Measurements from ENCODE around the gene SREBF2.
"Not testable (repeated sequence)": the region's sequence is repeated elsewhere in the genome, so short reads cannot be mapped to it uniquely, and the experiment has no call there.

The SREBF2 gene

DNA sequence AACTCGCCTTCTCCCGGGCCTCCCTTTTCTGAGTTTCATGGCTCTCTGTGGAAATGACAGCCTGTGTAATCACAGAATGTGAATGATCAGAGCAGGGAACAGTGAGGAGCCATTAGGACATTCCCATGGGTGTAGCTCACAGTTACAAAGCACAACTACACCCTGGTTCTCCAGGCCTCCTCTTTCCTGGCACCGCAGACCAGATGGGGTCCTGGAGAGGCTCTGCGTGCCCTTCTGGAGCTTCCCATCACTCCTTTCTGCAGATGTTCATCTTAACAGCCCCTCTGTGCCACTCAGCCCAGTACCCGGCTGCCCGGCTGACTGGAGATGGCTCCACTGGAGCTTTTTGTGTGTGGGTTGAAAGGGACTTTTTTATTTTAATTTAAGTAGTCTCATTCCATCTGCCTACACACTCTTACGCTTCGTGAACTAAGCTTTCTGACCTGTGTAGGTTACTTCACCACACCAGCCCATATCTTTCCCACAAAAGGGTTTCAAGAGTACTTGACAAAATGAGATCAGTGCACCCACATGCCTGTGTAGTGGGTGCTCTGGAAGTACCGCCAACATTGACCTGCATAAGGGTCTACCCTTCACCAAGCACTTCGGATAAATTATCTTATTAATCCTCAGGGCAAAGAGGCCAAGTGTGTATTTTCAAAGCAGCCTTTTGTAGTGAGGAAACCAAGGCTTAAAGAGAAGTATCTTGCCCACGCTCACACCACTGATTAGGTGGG lies 29.8 kb downstream of the SREBF2 start:
- Histone ChIP-seq H2BK15ac (ENCODE audit: low read depth, poor library complexity, severe bottlenecking) (peak overlapping the region; percentile 1), H3K4me3 (ENCODE audit: insufficient read depth in 1 of 2, low read depth in 1 of 2, low read length in 2 of 2) (peak overlapping the region in 1 of 2 experiments; percentile 11), H3K23ac (ENCODE audit: low read length in 2 of 2) (no peak overlapping the region), H3K36me3 (ENCODE audit: control insufficient read depth in 1 of 2, insufficient read depth in 2 of 2, low read depth in 1 of 2, low read length in 2 of 2) (peaks cover 11% of the 10 kb centered on the region in 2 experiments), H3K18ac (ENCODE audit: low read depth in 1 of 2, low read length in 2 of 2) (peak overlapping the region; percentile 2 to 13), H2AK5ac (ENCODE audit: low read length, severe bottlenecking) (peak overlapping the region; percentile 75), H3K79me1 (replicated peaks; ENCODE audit: low read length, poor library complexity, severe bottlenecking) (peaks cover 17% of the 10 kb centered on the region), H2BK12ac (ENCODE audit: low read length in 2 of 2) (no peak overlapping the region), H3K4me1 (ENCODE audit: control insufficient read depth, insufficient read depth, low read depth, low read length) (peaks cover 24% of the 10 kb centered on the region), H3K14ac (ENCODE audit: low read length in 2 of 2) (peak overlapping the region in 1 of 2 experiments; percentile 70), H3K4me2 (ENCODE audit: low read length, poor library complexity, severe bottlenecking) (no peak overlapping the region), H4K8ac (ENCODE audit: low read length) (no peak overlapping the region), H2AFZ (ENCODE audit: low read depth, low read length) (no peak overlapping the region), H3K27me3 (ENCODE audit: control insufficient read depth in 1 of 2, insufficient read depth in 1 of 2, low read length in 2 of 2) (no peaks in the 10 kb centered on the region), H2BK120ac (ENCODE audit: low read depth, low read length) (no peak overlapping the region), H3K27ac (ENCODE audit: low read length, poor library complexity, severe bottlenecking) (peak overlapping the region; percentile 85), H4K91ac (ENCODE audit: low read length) (no peak overlapping the region), H3K4ac (ENCODE audit: low read depth in 1 of 2, low read length in 2 of 2) (peak overlapping the region in 1 of 2 experiments; percentile 41), H3K9me3 (ENCODE audit: control insufficient read depth, low read length) (no peaks in the 10 kb centered on the region), H3K9ac (ENCODE audit: low read length) (peak overlapping the region; percentile 68), H2BK5ac (ENCODE audit: low read depth, low read length, poor library complexity, severe bottlenecking) (peak overlapping the region; percentile 75)
- DNase-seq, result peak; percentile 59
- 87% methylated on average over 6 of the region's 11 CpGs for WGBS

DNA sequence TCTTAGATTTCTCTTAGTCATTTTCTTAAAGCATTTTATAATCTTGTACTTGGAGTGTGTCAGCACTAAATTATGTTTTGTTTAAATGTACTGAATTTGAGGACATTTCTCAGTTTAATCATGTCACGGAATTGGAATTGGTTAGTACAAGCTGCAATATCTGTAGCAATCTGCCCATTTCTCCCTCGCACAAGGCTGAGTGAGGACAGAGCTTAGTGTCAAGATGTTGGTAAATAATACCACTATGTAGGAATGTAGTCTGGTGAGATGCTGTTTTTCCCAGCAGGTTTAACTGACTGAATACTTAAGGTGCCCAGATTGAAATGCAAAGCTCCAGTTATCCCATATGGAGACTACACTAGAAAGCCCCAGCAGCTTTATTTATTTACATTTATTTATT lies 30.6 kb downstream of the SREBF2 start:
- Histone ChIP-seq H2BK5ac (ENCODE audit: low read depth, low read length, poor library complexity, severe bottlenecking) (no peak overlapping the region), H3K23ac (ENCODE audit: low read length in 2 of 2) (no peak overlapping the region), H3K4me1 (ENCODE audit: control insufficient read depth, insufficient read depth, low read depth, low read length) (peaks cover 21% of the 10 kb centered on the region), H3K79me1 (replicated peaks; ENCODE audit: low read length, poor library complexity, severe bottlenecking) (peaks cover 21% of the 10 kb centered on the region), H3K27me3 (ENCODE audit: control insufficient read depth in 1 of 2, insufficient read depth in 1 of 2, low read length in 2 of 2) (no peaks in the 10 kb centered on the region), H2BK120ac (ENCODE audit: low read depth, low read length) (no peak overlapping the region), H3K4me2 (ENCODE audit: low read length, poor library complexity, severe bottlenecking) (no peak overlapping the region), H3K27ac (ENCODE audit: low read length, poor library complexity, severe bottlenecking) (no peak overlapping the region), H3K9me3 (ENCODE audit: control insufficient read depth, low read length) (no peaks in the 10 kb centered on the region), H2BK15ac (ENCODE audit: low read depth, poor library complexity, severe bottlenecking) (no peak overlapping the region), H3K18ac (ENCODE audit: low read depth in 1 of 2, low read length in 2 of 2) (no peak overlapping the region), H3K9ac (ENCODE audit: low read length) (peak overlapping the region; percentile 68), H3K4ac (ENCODE audit: low read depth in 1 of 2, low read length in 2 of 2) (no peak overlapping the region), H3K14ac (ENCODE audit: low read length in 2 of 2) (no peak overlapping the region), H4K91ac (ENCODE audit: low read length) (no peak overlapping the region), H2AK5ac (ENCODE audit: low read length, severe bottlenecking) (no peak overlapping the region), H2AFZ (ENCODE audit: low read depth, low read length) (no peak overlapping the region), H4K8ac (ENCODE audit: low read length) (no peak overlapping the region), H3K36me3 (ENCODE audit: control insufficient read depth in 1 of 2, insufficient read depth in 2 of 2, low read depth in 1 of 2, low read length in 2 of 2) (peaks cover 17 to 19% of the 10 kb centered on the region in 2 experiments), H2BK12ac (ENCODE audit: low read length in 2 of 2) (no peak overlapping the region), H3K4me3 (ENCODE audit: insufficient read depth in 1 of 2, low read depth in 1 of 2, low read length in 2 of 2) (no peak overlapping the region)
- DNase-seq, result no peak
- 94% methylated on average over 2 of the region's 2 CpGs for WGBS

GRCh38 chr22:41868556-41868955 lies 35.7 kb downstream of the SREBF2 start:
- H3K4me2 ChIP-seq (ENCODE audit: low read length, poor library complexity, severe bottlenecking), result no peak overlapping the region
- H3K4me3 ChIP-seq (ENCODE audit: insufficient read depth in 1 of 2, low read depth in 1 of 2, low read length in 2 of 2), result no peak overlapping the region
- H3K36me3 ChIP-seq (ENCODE audit: control insufficient read depth in 1 of 2, insufficient read depth in 2 of 2, low read depth in 1 of 2, low read length in 2 of 2), result peaks cover 50 to 64% of the 10 kb centered on the region in 2 experiments
- no peak overlapping the region for H3K9ac ChIP-seq (ENCODE audit: low read length)
- no peak overlapping the region for H4K8ac ChIP-seq (ENCODE audit: low read length)
- H2BK12ac ChIP-seq (ENCODE audit: low read length in 2 of 2), result no peak overlapping the region
- no peak overlapping the region for H3K23ac ChIP-seq (ENCODE audit: low read length in 2 of 2)
- H3K9me3 ChIP-seq (ENCODE audit: control insufficient read depth, low read length), result no peaks in the 10 kb centered on the region
- H3K14ac ChIP-seq (ENCODE audit: low read length in 2 of 2), result no peak overlapping the region
- no peak overlapping the region for H2BK15ac ChIP-seq (ENCODE audit: low read depth, poor library complexity, severe bottlenecking)
- no peak overlapping the region for H2AFZ ChIP-seq (ENCODE audit: low read depth, low read length)
- peaks cover 5% of the 10 kb centered on the region for H3K4me1 ChIP-seq (ENCODE audit: control insufficient read depth, insufficient read depth, low read depth, low read length)
- DNase-seq, result no peak
- no peak overlapping the region for H3K27ac ChIP-seq (ENCODE audit: low read length, poor library complexity, severe bottlenecking)
- H2AK5ac ChIP-seq (ENCODE audit: low read length, severe bottlenecking), result no peak overlapping the region
- H2BK5ac ChIP-seq (ENCODE audit: low read depth, low read length, poor library complexity, severe bottlenecking), result no peak overlapping the region
- H3K79me1 ChIP-seq (replicated peaks; ENCODE audit: low read length, poor library complexity, severe bottlenecking), result peaks cover 32% of the 10 kb centered on the region
- 97% methylated on average over 10 of the region's 10 CpGs for WGBS
- no peak overlapping the region for H3K4ac ChIP-seq (ENCODE audit: low read depth in 1 of 2, low read length in 2 of 2)
- H2BK120ac ChIP-seq (ENCODE audit: low read depth, low read length), result no peak overlapping the region
- H3K18ac ChIP-seq (ENCODE audit: low read depth in 1 of 2, low read length in 2 of 2), result no peak overlapping the region
- H4K91ac ChIP-seq (ENCODE audit: low read length), result no peak overlapping the region
- H3K27me3 ChIP-seq (ENCODE audit: control insufficient read depth in 1 of 2, insufficient read depth in 1 of 2, low read length in 2 of 2), result no peaks in the 10 kb centered on the region

DNA sequence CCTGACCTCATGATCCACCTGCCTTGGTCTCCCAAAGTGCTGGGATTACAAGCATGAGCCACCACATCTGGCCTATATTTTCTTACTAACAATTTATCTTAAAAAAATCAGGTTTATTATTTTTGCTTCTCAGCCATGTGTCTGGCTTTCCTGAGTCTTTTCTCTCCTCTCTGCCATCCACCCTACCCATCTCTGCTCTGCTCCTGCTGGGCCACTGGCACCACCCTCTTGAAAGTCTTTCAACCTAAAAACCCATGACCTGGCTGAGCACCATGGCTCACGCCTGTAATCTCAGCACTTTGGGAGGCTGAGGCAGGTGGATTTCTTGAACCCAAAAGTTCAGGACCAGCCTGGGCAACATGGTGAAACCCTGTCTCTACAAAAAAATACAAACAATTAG lies 37.2 kb downstream of the SREBF2 start:
- not testable (repeated sequence) for H4K8ac ChIP-seq (ENCODE audit: low read length); H2BK5ac ChIP-seq (ENCODE audit: low read depth, low read length, poor library complexity, severe bottlenecking); H3K27ac ChIP-seq (ENCODE audit: low read length, poor library complexity, severe bottlenecking); H3K18ac ChIP-seq (ENCODE audit: low read depth in 1 of 2, low read length in 2 of 2); H2AFZ ChIP-seq (ENCODE audit: low read depth, low read length); H3K14ac ChIP-seq (ENCODE audit: low read length in 2 of 2); H2BK120ac ChIP-seq (ENCODE audit: low read depth, low read length); H2AK5ac ChIP-seq (ENCODE audit: low read length, severe bottlenecking); H3K4me3 ChIP-seq (ENCODE audit: insufficient read depth in 1 of 2, low read depth in 1 of 2, low read length in 2 of 2); DNase-seq; H3K23ac ChIP-seq (ENCODE audit: low read length in 2 of 2); H3K9ac ChIP-seq (ENCODE audit: low read length); H3K9me3 ChIP-seq (ENCODE audit: control insufficient read depth, low read length); H2BK15ac ChIP-seq (ENCODE audit: low read depth, poor library complexity, severe bottlenecking); H2BK12ac ChIP-seq (ENCODE audit: low read length in 2 of 2); H3K4ac ChIP-seq (ENCODE audit: low read depth in 1 of 2, low read length in 2 of 2); H3K4me1 ChIP-seq (ENCODE audit: control insufficient read depth, insufficient read depth, low read depth, low read length); H3K27me3 ChIP-seq (ENCODE audit: control insufficient read depth in 1 of 2, insufficient read depth in 1 of 2, low read length in 2 of 2); H4K91ac ChIP-seq (ENCODE audit: low read length); H3K4me2 ChIP-seq (ENCODE audit: low read length, poor library complexity, severe bottlenecking)
- WGBS, result 100% methylated on average over 1 of the region's 1 CpG
- peaks cover 55 to 78% of the 10 kb centered on the region in 2 experiments for H3K36me3 ChIP-seq (ENCODE audit: control insufficient read depth in 1 of 2, insufficient read depth in 2 of 2, low read depth in 1 of 2, low read length in 2 of 2)
- peaks cover 34% of the 10 kb centered on the region for H3K79me1 ChIP-seq (replicated peaks; ENCODE audit: low read length, poor library complexity, severe bottlenecking)

All from mesenchymal stem cell (in vitro differentiated cells and primary cell).